Cerebellar cortex (tissue), 1 donor: Measurements from ENCODE around the gene DUS1L.

Source experiments
- DNase-seq: peaks from one replicate; pipeline ENCODE4 v3.0.0-alpha.2; 2015; ENCODE audit warnings: low spot score

Gene DUS1L

GRCh38 chr17:82087961-82088837, 22.6 kb upstream of the DUS1L start:
- no peak for DNase-seq

- no peak for DNase-seq
These were observed 21.6 kb upstream of the DUS1L start for GRCh38 chr17:82086941-82087906.

GRCh38 chr17:82085931-82086764, 20.5 kb upstream of the DUS1L start:
- no peak for DNase-seq

GRCh38 chr17:82085031-82085861, 19.6 kb upstream of the DUS1L start:
- DNase-seq, result no peak

GRCh38 chr17:82084373-82085030, 18.9 kb upstream of the DUS1L start:
- DNase-seq, result no peak

- no peak for DNase-seq
These were observed 18.1 kb upstream of the DUS1L start for GRCh38 chr17:82083533-82084359.

- DNase-seq, result no peak
These were observed 17.4 kb upstream of the DUS1L start for GRCh38 chr17:82083009-82083408.

- DNase-seq, result no peak
These were observed 16.9 kb upstream of the DUS1L start for GRCh38 chr17:82082456-82082855.

- DNase-seq, result no peak
These were observed 16.4 kb upstream of the DUS1L start for GRCh38 chr17:82081966-82082365.

GRCh38 chr17:82081546-82081945, 15.9 kb upstream of the DUS1L start:
- DNase-seq, result no peak

- no peak for DNase-seq
These were observed 15.3 kb upstream of the DUS1L start for GRCh38 chr17:82080789-82081464.

- DNase-seq, result peak; percentile 39
These were observed 14.6 kb upstream of the DUS1L start for GRCh38 chr17:82080048-82080788.

- no peak for DNase-seq
These were observed 13.5 kb upstream of the DUS1L start for GRCh38 chr17:82079001-82079677.

- no peak for DNase-seq
These were observed 12.8 kb upstream of the DUS1L start for GRCh38 chr17:82078433-82078832.

- peak; percentile 64 for DNase-seq
These were observed 12.2 kb upstream of the DUS1L start for GRCh38 chr17:82077617-82078358.

GRCh38 chr17:82076785-82077591, 11.4 kb upstream of the DUS1L start:
- DNase-seq, result no peak
